ENCODE results near the gene TSC22D1.

DNA sequence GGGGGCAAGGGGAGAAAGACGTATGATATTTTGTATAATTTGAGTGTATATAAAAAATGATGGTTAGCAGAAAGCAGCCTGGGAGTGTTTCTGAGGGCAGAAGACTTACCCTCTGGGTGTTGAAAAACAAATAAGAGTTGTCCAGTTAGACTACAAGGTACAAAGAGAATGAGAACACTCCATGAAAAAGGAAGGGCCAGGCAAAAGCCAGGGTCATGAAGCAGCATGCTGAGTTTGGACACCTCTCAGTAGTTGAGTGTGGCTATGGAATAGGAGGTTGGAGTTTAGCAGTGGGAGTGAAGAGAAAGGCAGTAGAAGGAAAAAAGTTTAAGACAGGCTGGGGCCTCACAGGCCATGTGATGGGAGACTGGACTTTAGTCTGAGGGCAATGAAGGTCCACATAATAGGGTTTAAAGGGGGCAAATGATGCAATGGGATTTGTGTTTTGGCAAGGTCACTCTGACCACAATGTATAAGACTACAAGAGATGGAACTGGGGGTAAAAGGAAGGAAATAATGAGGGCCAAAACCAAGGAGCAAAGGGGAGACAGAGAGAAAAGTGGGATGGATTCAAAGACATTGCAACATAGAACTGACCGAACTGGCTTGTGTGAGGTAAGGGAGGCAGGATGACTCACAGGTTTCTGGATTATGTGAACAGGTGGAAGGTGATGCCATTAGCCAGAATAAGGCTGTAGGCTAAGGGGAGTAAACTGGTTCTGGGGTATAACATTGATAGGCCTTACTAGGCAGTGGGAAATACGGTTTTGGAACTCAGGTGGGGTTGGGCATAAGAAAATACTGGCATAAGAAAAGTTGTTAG, 125.9 kb downstream of the TSC22D1 start:
- TF ChIP-seq, protein P1, sequence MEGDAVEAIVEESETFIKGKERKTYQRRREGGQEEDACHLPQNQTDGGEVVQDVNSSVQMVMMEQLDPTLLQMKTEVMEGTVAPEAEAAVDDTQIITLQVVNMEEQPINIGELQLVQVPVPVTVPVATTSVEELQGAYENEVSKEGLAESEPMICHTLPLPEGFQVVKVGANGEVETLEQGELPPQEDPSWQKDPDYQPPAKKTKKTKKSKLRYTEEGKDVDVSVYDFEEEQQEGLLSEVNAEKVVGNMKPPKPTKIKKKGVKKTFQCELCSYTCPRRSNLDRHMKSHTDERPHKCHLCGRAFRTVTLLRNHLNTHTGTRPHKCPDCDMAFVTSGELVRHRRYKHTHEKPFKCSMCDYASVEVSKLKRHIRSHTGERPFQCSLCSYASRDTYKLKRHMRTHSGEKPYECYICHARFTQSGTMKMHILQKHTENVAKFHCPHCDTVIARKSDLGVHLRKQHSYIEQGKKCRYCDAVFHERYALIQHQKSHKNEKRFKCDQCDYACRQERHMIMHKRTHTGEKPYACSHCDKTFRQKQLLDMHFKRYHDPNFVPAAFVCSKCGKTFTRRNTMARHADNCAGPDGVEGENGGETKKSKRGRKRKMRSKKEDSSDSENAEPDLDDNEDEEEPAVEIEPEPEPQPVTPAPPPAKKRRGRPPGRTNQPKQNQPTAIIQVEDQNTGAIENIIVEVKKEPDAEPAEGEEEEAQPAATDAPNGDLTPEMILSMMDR (IDR thresholded peaks at IDR 0.05): no peak
- TF ChIP-seq POLR2A (IDR thresholded peaks at IDR 0.05) (no peak), EP300 (IDR thresholded peaks at IDR 0.05) (no peak)
